K562 (cell line): Measurements from ENCODE around the gene KYAT1. TPM values are rescaled to one million over a fixed set of nuclear protein-coding genes. Genes with fewer than 3 reads are reported as not detected.

Source experiments
- ATAC-seq: fragments of 200-7000 bp; cut with Tn5 transposase; 3 replicates; pipeline ENCODE4 v1.9.1; 2020; ENCODE audit warnings: moderate library complexity
- BruUV-seq: library from RNA; stranded (reverse); fragments of 400-500 nt; replicated peaks from 2 replicates; lab custom pipeline; 2021; lab: Mats Ljungman, UMichigan
- CTCF ChIA-PET: fragments of 300-600 bp; formaldehyde crosslinking; extraction: SDS; loops from one replicate; lab custom pipeline; 2021; ENCODE audit warnings: low intra/inter-chr PET ratio; lab: Yijun Ruan, JAX
- POLR2A ChIA-PET: fragments of 300-600, 350-650 bp; sonication (Branson Sonifier 250); formaldehyde crosslinking; extraction: SDS; loops from one replicate; lab custom pipeline; 2021; ENCODE audit warnings: antibody characterized with exemption, inconsistent platforms; lab: Yijun Ruan, JAX
- DNase-seq, 4 experiments: peaks; one replicate each; pipeline versions ENCODE4 v3.0.0 to v3.0.0-alpha.2; 2011 to 2018; ENCODE audit warnings: low spot score in 3 of 4, mixed read lengths in 3 of 4; ENCODE audit errors: extremely low read depth in 1 of 4
- FAIRE-seq: peaks from 2 replicates; lab custom pipeline; 2011; peaks lifted over from hg19 to GRCh38; lab: Jason Lieb, UNC
- H2AFZ ChIP-seq: 2 replicates; pipeline ENCODE4 v1.6.0; 2011; ENCODE audit warnings: low read depth, low read length, control low read depth, inconsistent platforms
- H3K27ac ChIP-seq: fragments of 200-600 bp; 3 replicates; pipeline ENCODE4 v1.8.0; 2011; ENCODE audit warnings: low read depth, mild to moderate bottlenecking, control low read depth, inconsistent platforms, low read length, moderate library complexity, mixed read lengths; ENCODE audit errors: extremely low read depth
- H3K27me3 ChIP-seq, 2 experiments: fragments of 300-600 bp in 1 of 2; 2 replicates in 1 of 2; 3 replicates in 1 of 2; pipeline versions ENCODE4 v1.6.0 to v1.8.0; 2011; ENCODE audit warnings: inconsistent platforms in 2 of 2, low read length in 2 of 2, mild to moderate bottlenecking in 1 of 2, mixed read lengths in 1 of 2, moderate library complexity in 1 of 2; ENCODE audit not compliant: control insufficient read depth in 2 of 2, insufficient read depth in 2 of 2
- H3K36me3 ChIP-seq: fragments of 300-600 bp; 3 replicates; pipeline ENCODE4 v1.8.0; 2011; ENCODE audit warnings: mild to moderate bottlenecking, low read length, inconsistent platforms; ENCODE audit not compliant: control insufficient read depth, insufficient read depth
- H3K4me1 ChIP-seq, 2 experiments: fragments of 200-600 bp in 1 of 2; replicated peaks in 1 of 2; 2 replicates in 1 of 2; 3 replicates in 1 of 2; pipeline versions ENCODE4 v1.5.1 to v1.8.0; 2011; ENCODE audit warnings: inconsistent platforms in 2 of 2, low read length in 2 of 2, mild to moderate bottlenecking in 1 of 2, mixed read lengths in 1 of 2, moderate library complexity in 1 of 2; ENCODE audit not compliant: control insufficient read depth in 2 of 2, insufficient read depth in 2 of 2
- H3K4me2 ChIP-seq: 2 replicates; pipeline ENCODE4 v1.6.1; 2011; ENCODE audit warnings: low read length, control low read depth, inconsistent platforms, mixed read lengths; ENCODE audit not compliant: insufficient read depth
- H3K4me3 ChIP-seq: fragments of 200-600 bp; sonication (generic), shearing (Covaris generic); 2 replicates; pipeline ENCODE4 v1.5.1; 2016; ENCODE audit warnings: control low read depth, inconsistent platforms
- H3K79me2 ChIP-seq: fragments of 200-600 bp; 3 replicates; pipeline ENCODE4 v1.8.0; 2011; ENCODE audit warnings: low read length, inconsistent platforms; ENCODE audit not compliant: control insufficient read depth, insufficient read depth
- H3K9ac ChIP-seq, 2 experiments: 2 replicates each; pipeline versions ENCODE4 v1.6.0 to v1.6.1; 2011; ENCODE audit warnings: low read depth in 2 of 2, low read length in 2 of 2, control low read depth in 1 of 2, inconsistent platforms in 1 of 2, mild to moderate bottlenecking in 1 of 2, mixed read lengths in 1 of 2; ENCODE audit not compliant: insufficient read depth in 1 of 2
- H3K9me1 ChIP-seq: one replicate; pipeline ENCODE4 v1.6.0; 2011; ENCODE audit warnings: inconsistent platforms, mild to moderate bottlenecking, low read length, moderate library complexity; ENCODE audit not compliant: control insufficient read depth, insufficient read depth
- H3K9me3 ChIP-seq: replicated peaks from 2 replicates; pipeline ENCODE4 v1.5.1; 2011; ENCODE audit warnings: low read depth, low read length, inconsistent platforms; ENCODE audit not compliant: control insufficient read depth, insufficient read depth
- H4K20me1 ChIP-seq: replicated peaks from 2 replicates; pipeline ENCODE4 v1.6.1; 2011; ENCODE audit warnings: low read length, inconsistent platforms, mixed read lengths; ENCODE audit not compliant: control insufficient read depth, insufficient read depth
- CC2D1A ChIP-seq: fragments of 450-650 bp; IDR thresholded peaks from 2 replicates; pipeline ENCODE4 v1.6.1; 2017; ENCODE audit warnings: mild to moderate bottlenecking
- CTBP1 ChIP-seq: fragments of 450-650 bp; IDR thresholded peaks from 2 replicates; pipeline ENCODE4 v1.6.1; 2016; ENCODE audit warnings: borderline replicate concordance
- GABPB1 ChIP-seq: sonication (generic); formaldehyde crosslinking; IDR thresholded peaks from 2 replicates; pipeline ENCODE4 v1.8.0; 2022; ENCODE audit warnings: mild to moderate bottlenecking, missing genetic modification reagents
- GMEB1 ChIP-seq: fragments of 250-450 bp; sonication (Bioruptor Pico); IDR thresholded peaks from 2 replicates; pipeline ENCODE4 v1.4.0; 2020; ENCODE audit warnings: mild to moderate bottlenecking
- NEUROD1 ChIP-seq: fragments of 150-350 bp; IDR thresholded peaks from 2 replicates; pipeline ENCODE4 v1.6.1; 2014; ENCODE audit warnings: borderline replicate concordance, low read length, low read depth; ENCODE audit not compliant: partially characterized antibody
- NONO ChIP-seq, 2 experiments: fragments of 200-400 bp in 1 of 2; fragments of 450-650 bp in 1 of 2; formaldehyde crosslinking in 1 of 2; IDR thresholded peaks; 2 replicates each; pipeline ENCODE4 v1.6.1; 2017; ENCODE audit warnings: low read depth in 2 of 2, mild to moderate bottlenecking in 2 of 2, moderate library complexity in 2 of 2, low read length in 1 of 2
- RBFOX2 ChIP-seq: fragments of 200-400 bp; formaldehyde crosslinking; IDR thresholded peaks from 2 replicates; pipeline ENCODE4 v1.6.1; 2017; ENCODE audit warnings: low read depth, mild to moderate bottlenecking, low read length, moderate library complexity
- RCOR1 ChIP-seq, 2 experiments: IDR thresholded peaks; 2 replicates each; pipeline ENCODE4 v1.6.1; 2012; ENCODE audit warnings: low read depth in 2 of 2, low read length in 2 of 2, borderline replicate concordance in 1 of 2, improper control_type of control experiment in 1 of 2
- STAT5A ChIP-seq: IDR thresholded peaks from 2 replicates; pipeline ENCODE4 v1.6.1; 2012; ENCODE audit warnings: low read length, inconsistent platforms, borderline replicate concordance
- TEAD1 ChIP-seq, 2 experiments: fragments of 450-650 bp in 1 of 2; sonication (generic) in 1 of 2; formaldehyde crosslinking; IDR thresholded peaks; 2 replicates each; pipeline versions ENCODE4 v1.4.0 to v1.8.0; 2020 to 2022; ENCODE audit warnings: mild to moderate bottlenecking in 2 of 2, missing genetic modification reagents in 1 of 2
- ZC3H11A ChIP-seq: IDR thresholded peaks from 2 replicates; pipeline ENCODE4 v1.6.1; 2012; ENCODE audit warnings: low read depth, low read length, improper control_type of control experiment
- ZNF175 ChIP-seq: fragments of 200-800 bp; sonication (Bioruptor generic); IDR thresholded peaks from 2 replicates; pipeline ENCODE4 v1.6.1; 2016; ENCODE audit warnings: low read depth, mild to moderate bottlenecking, missing genetic modification characterization, missing compliant biosample characterization
- ZNF384 ChIP-seq: IDR thresholded peaks from 2 replicates; pipeline ENCODE4 v1.6.1; 2012; ENCODE audit warnings: low read depth, low read length, improper control_type of control experiment
- WGBS: fragments of 100-300 bp; shearing (Covaris generic); methylation state at CpG from one replicate; pipeline ENCODE4 v1.1.6; 2016; ENCODE audit warnings: low coverage, mixed read lengths; ENCODE audit not compliant: insufficient coverage; ENCODE audit errors: missing lambda C conversion rate; 5-methylcytosine and 5-hydroxymethylcytosine counted together
- in situ Hi-C: fragments of 300-500 bp; cut with MboI; formaldehyde crosslinking; loops from 4 replicates; pipeline ENCODE4 v1.15.0; 2018; ENCODE audit warnings: inconsistent platforms, mixed read lengths
- intact Hi-C: fragments of 100-400 bp; cut with micrococcal nuclease; formaldehyde crosslinking; loops from 2 replicates; pipeline ENCODE4 v1.14.2; 2022
- polyA plus RNA-seq, 8 experiments: library from polyadenylated mRNA; depleted of rRNA in 4 of 8; stranded (reverse) in 5 of 8; unstranded in 3 of 8; fragments of >200 nt; fragmentation: Nextera tagmentation in 2 of 8; fragmentation: Illumina TruSeq in 1 of 8; extraction: Ambion mirVana in 2 of 8; extraction: Trizol in 1 of 8; gene quantifications; 2 replicates each; pipeline versions ENCODE4 v1.2.1 to v1.2.3, GENCODE V29; 2011 to 2014; ENCODE audit warnings: inconsistent platforms in 1 of 8, missing spikeins in 1 of 8
- total RNA-seq, 7 experiments: library from RNA; depleted of rRNA in 6 of 7; stranded (reverse); fragments of >200 nt in 6 of 7; fragmentation: Illumina TruSeq in 2 of 7; extraction: Trizol in 2 of 7; gene quantifications; 2 replicates each; pipeline versions ENCODE4 v1.2.1 to v1.2.3, GENCODE V29; 2011 to 2021; ENCODE audit warnings: low replicate concordance in 1 of 7
- TF ChIP-seq, protein P1 (sequence below): IDR thresholded peaks from 2 replicates; pipeline ENCODE4 v1.6.1; 2011; ENCODE audit warnings: borderline replicate concordance, low read depth, mild to moderate bottlenecking, moderate library complexity, low read length; ENCODE audit not compliant: insufficient read depth, poor library complexity, severe bottlenecking

The KYAT1 gene
- total and polyA plus RNA-seq, 9 of the 15 experiments (the other 6 are each of a cell fraction or from before 2014, with no cell fraction given) = 6.4 to 16.8 (median 11.1) TPM

GRCh38 chr9:128870128-128870940 lies 11.4 kb downstream of the KYAT1 start (continued):
- no peak for TF ChIP-seq GMEB1 (CRISPR knock-in tag)
- TF ChIP-seq ZC3H11A = no peak

GRCh38 chr9:128863647-128864046 lies 18.1 kb downstream of the KYAT1 start:
- Histone ChIP-seq H4K20me1 (no peaks in the 10 kb centered on the region), H3K4me2 (peak overlapping the region; percentile 43; the same call in 1 of the 2 replicates), H3K79me2 (no peaks in the 10 kb centered on the region), H3K9me1 (no peaks in the 10 kb centered on the region), H3K27ac (peak overlapping the region; percentile 10; the same call in 1 of the 3 replicates), H3K9ac (peak overlapping the region; percentile 31 to 85; a peak in 3 of 4 replicates), H3K4me3 (no peak overlapping the region), H3K4me1 (peaks cover 10 to 11% of the 10 kb centered on the region in 2 experiments; a peak in 4 of 5 replicates), H3K27me3 (no peaks in the 10 kb centered on the region), H2AFZ (peak overlapping the region; percentile 82), H3K36me3 (no peaks in the 10 kb centered on the region), H3K9me3 (no peaks in the 10 kb centered on the region)
- ATAC-seq (peak; percentile 99), FAIRE-seq (peak; percentile 76), DNase-seq (peak; percentile 83 to 93 (median 89))
- CTCF ChIA-PET = interaction anchor here (0.6 to 2.1 kb wide), 4 partner anchors 15 to 228 kb away, joined by 3 to 15 read pairs (median 6); no protein-coding TSS in a partner anchor
- intact Hi-C loops = loop anchor here (1.0 to 5.0 kb wide), 2 partner anchors 46 to 65 kb away; partner anchors contain the start of gene ENDOG
- POLR2A ChIA-PET = interaction anchor here (0.6 to 0.7 kb wide), 2 partner anchors 127 to 275 kb away, joined by 3 read pairs; no protein-coding TSS in a partner anchor
- 30% methylated on average over 9 of the region's 10 CpGs for WGBS
- no TSS peak for BruUV-seq
- in situ Hi-C loops = loop anchor here (5.0 kb wide), 1 partner anchor 64 kb away; no protein-coding TSS in a partner anchor
- TF ChIP-seq ZNF384 = peak; percentile 49; the same call in 1 of the 2 replicates
- TF ChIP-seq TEAD1 (CRISPR knock-in tag; IDR thresholded peaks at IDR 0.05) = 0 out of 4 replicates have a peak, but pooled peaks of 1 of the 2 experiments have one; percentile 25
- peak; percentile 46; the same call in 1 of the 2 replicates for TF ChIP-seq GABPB1
- no peak for TF ChIP-seq ZNF175 (CRISPR knock-in tag)
- TF ChIP-seq, protein P1, sequence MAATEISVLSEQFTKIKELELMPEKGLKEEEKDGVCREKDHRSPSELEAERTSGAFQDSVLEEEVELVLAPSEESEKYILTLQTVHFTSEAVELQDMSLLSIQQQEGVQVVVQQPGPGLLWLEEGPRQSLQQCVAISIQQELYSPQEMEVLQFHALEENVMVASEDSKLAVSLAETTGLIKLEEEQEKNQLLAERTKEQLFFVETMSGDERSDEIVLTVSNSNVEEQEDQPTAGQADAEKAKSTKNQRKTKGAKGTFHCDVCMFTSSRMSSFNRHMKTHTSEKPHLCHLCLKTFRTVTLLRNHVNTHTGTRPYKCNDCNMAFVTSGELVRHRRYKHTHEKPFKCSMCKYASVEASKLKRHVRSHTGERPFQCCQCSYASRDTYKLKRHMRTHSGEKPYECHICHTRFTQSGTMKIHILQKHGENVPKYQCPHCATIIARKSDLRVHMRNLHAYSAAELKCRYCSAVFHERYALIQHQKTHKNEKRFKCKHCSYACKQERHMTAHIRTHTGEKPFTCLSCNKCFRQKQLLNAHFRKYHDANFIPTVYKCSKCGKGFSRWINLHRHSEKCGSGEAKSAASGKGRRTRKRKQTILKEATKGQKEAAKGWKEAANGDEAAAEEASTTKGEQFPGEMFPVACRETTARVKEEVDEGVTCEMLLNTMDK = peak; percentile 71
- no peak for TF ChIP-seq STAT5A
- 0 out of 4 replicates have a peak, but pooled peaks of 1 of the 2 experiments have one; percentile 26 for TF ChIP-seq NONO (IDR thresholded peaks at IDR 0.05; ENCODE audit: low read depth in 2 of 2, low read length in 1 of 2)
- peak in 1 of 2 experiments; percentile 34; a peak in 2 of 4 replicates for TF ChIP-seq RCOR1 (IDR thresholded peaks at IDR 0.05; ENCODE audit: borderline replicate concordance in 1 of 2, low read depth in 2 of 2, low read length in 2 of 2)
- peak; percentile 39; the same call in 1 of the 2 replicates for TF ChIP-seq CTBP1
- TF ChIP-seq NEUROD1 = peak; percentile 44
- TF ChIP-seq RBFOX2 = peak; percentile 40
- TF ChIP-seq CC2D1A = 0 out of 2 replicates have a peak, but pooled peaks have one; percentile 43
